ENCODE data around the gene RNF5. TPM values are rescaled to one million over a fixed set of nuclear protein-coding genes. Genes with fewer than 3 reads are reported as not detected.
"Not testable (repeated sequence)": the region's sequence is repeated elsewhere in the genome, so short reads cannot be mapped to it uniquely, and the experiment has no call there.

RNF5 gene
- total and polyA plus RNA-seq, 3 donors from 2014 or later = 67.1 to 79.0 (median 76.1) TPM

- H3K9me3 ChIP-seq = no peaks in the 10 kb centered on the region
- no peaks in the 10 kb centered on the region for H3K36me3 ChIP-seq (ENCODE audit: low read depth, missing control alignments)
- intact Hi-C loops (cut with DNase I; ENCODE audit: low total_unique reads) = no loop called here
- H3K4me3 ChIP-seq = no peak overlapping the region
- no peak for DNase-seq
- no peaks in the 10 kb centered on the region for H3K27me3 ChIP-seq
- H3K27ac ChIP-seq = no peak overlapping the region
- peaks cover 16% of the 10 kb centered on the region for H3K4me1 ChIP-seq
- TF ChIP-seq, protein P1, sequence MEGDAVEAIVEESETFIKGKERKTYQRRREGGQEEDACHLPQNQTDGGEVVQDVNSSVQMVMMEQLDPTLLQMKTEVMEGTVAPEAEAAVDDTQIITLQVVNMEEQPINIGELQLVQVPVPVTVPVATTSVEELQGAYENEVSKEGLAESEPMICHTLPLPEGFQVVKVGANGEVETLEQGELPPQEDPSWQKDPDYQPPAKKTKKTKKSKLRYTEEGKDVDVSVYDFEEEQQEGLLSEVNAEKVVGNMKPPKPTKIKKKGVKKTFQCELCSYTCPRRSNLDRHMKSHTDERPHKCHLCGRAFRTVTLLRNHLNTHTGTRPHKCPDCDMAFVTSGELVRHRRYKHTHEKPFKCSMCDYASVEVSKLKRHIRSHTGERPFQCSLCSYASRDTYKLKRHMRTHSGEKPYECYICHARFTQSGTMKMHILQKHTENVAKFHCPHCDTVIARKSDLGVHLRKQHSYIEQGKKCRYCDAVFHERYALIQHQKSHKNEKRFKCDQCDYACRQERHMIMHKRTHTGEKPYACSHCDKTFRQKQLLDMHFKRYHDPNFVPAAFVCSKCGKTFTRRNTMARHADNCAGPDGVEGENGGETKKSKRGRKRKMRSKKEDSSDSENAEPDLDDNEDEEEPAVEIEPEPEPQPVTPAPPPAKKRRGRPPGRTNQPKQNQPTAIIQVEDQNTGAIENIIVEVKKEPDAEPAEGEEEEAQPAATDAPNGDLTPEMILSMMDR (IDR thresholded peaks at IDR 0.05) = no peak
- TF ChIP-seq POLR2A (IDR thresholded peaks at IDR 0.05) = no peak
These were observed 46.1 kb upstream of the RNF5 start for GRCh38 chr6:32132110-32132509.

DNA sequence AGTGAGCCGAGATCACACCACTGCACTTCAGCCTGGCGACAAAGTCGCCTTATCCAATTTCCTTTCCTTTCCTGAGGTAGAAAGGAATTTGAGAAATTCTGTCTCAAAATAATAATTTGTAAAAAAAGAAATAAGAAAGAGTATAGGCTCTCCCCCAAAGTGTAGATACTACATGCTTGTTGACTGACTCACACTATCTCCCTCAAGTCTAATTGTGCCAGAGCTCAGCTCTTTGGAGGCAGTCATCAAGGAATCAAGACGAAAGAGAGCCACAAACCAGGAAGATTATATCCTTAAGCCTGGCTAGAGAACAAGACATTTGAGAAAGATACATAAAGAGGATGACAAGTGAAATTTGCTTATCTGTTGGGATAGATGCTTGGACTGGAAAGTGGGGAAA, 44.4 kb upstream of the RNF5 start:
- H3K27me3 ChIP-seq = no peaks in the 10 kb centered on the region

DNA sequence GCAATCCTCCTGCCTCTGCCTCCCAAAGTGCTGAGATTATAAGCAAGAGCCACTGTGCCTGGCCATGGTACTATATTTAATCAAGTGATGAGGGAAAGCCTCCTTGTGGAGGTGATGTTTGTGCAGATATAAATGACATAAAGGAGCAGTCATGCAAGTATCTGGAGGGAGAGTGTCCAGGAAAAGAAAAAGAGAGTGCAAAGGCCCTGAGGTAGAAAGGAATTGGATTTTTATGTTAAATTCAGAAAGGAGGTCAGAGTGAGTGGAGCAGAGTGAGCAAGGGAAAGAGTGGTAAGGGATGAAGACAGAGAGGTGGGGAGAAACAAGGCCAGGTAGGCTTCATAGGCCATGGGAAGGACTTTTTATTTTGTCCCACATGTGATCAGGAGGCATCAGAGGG, 40.8 kb upstream of the RNF5 start:
- H3K4me1 ChIP-seq = peaks cover 14% of the 10 kb centered on the region
- H3K27ac ChIP-seq = no peak overlapping the region
- no peaks in the 10 kb centered on the region for H3K9me3 ChIP-seq
- no peak for DNase-seq
- H3K27me3 ChIP-seq = no peaks in the 10 kb centered on the region
- intact Hi-C loops (cut with DNase I; ENCODE audit: low total_unique reads) = no loop called here
- H3K4me3 ChIP-seq = no peak overlapping the region
- no peak for TF ChIP-seq POLR2A (IDR thresholded peaks at IDR 0.05)
- TF ChIP-seq, protein P1 (IDR thresholded peaks at IDR 0.05) = no peak
- H3K36me3 ChIP-seq (ENCODE audit: low read depth, missing control alignments) = no peaks in the 10 kb centered on the region

More for the DNA sequence above, 44.4 kb upstream of the RNF5 start:
- intact Hi-C loops (cut with DNase I; ENCODE audit: low total_unique reads) = no loop called here
- Histone ChIP-seq H3K36me3 (ENCODE audit: low read depth, missing control alignments) (no peaks in the 10 kb centered on the region), H3K27ac (no peak overlapping the region), H3K4me1 (peaks cover 8% of the 10 kb centered on the region), H3K4me3 (no peak overlapping the region), H3K9me3 (no peaks in the 10 kb centered on the region)
- DNase-seq = no peak
- TF ChIP-seq, protein P1 (IDR thresholded peaks at IDR 0.05) = no peak
- TF ChIP-seq POLR2A (IDR thresholded peaks at IDR 0.05) = no peak
- 78 to 90% methylated on average over 4 of the region's 4 CpGs for WGBS, 2 donors

DNA sequence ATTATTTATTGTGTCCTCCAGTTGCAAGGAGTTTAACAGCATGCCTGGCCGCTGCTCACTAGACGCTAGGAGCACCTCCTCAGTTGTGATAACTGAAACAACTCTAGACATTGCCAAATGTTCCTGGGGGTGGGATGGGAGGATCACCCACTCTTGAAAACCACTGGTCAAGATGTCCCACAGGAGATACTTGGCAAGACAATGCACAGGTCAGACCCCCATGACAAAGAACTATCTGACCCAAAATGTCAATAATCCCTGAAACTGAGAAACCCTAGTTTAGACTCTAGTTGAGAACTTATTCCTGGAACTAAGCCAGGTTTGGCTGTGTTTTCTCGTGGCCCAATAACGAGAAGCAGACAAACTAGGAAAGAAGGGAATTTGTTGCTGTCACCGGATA, 38.6 kb upstream of the RNF5 start:
- TF ChIP-seq POLR2A (IDR thresholded peaks at IDR 0.05) = no peak
- TF ChIP-seq, protein P1 (IDR thresholded peaks at IDR 0.05) = no peak
- no peak for DNase-seq
- Histone ChIP-seq H3K4me3 (no peak overlapping the region), H3K9me3 (no peaks in the 10 kb centered on the region), H3K4me1 (peaks cover 14% of the 10 kb centered on the region), H3K27ac (peak overlapping the region in 1 of 2 donors; percentile 20), H3K27me3 (no peaks in the 10 kb centered on the region), H3K36me3 (ENCODE audit: low read depth, missing control alignments) (no peaks in the 10 kb centered on the region)
- intact Hi-C loops (cut with DNase I; ENCODE audit: low total_unique reads) = no loop called here
- WGBS, 2 donors = 43 to 46% methylated on average over 5 of the region's 5 CpGs

- DNase-seq = no peak
- Histone ChIP-seq H3K4me3 (no peak overlapping the region), H3K27ac (peak overlapping the region; percentile 20 to 37), H3K36me3 (ENCODE audit: low read depth, missing control alignments) (no peaks in the 10 kb centered on the region), H3K27me3 (no peaks in the 10 kb centered on the region), H3K9me3 (no peaks in the 10 kb centered on the region), H3K4me1 (peaks cover 14% of the 10 kb centered on the region)
- TF ChIP-seq POLR2A (IDR thresholded peaks at IDR 0.05) = no peak
- TF ChIP-seq, protein P1 (IDR thresholded peaks at IDR 0.05) = no peak
- 31 to 43% methylated on average over 5 of the region's 5 CpGs for WGBS, 2 donors
- intact Hi-C loops (cut with DNase I; ENCODE audit: low total_unique reads) = no loop called here
These were observed 37.7 kb upstream of the RNF5 start for GRCh38 chr6:32140420-32141046.

DNA sequence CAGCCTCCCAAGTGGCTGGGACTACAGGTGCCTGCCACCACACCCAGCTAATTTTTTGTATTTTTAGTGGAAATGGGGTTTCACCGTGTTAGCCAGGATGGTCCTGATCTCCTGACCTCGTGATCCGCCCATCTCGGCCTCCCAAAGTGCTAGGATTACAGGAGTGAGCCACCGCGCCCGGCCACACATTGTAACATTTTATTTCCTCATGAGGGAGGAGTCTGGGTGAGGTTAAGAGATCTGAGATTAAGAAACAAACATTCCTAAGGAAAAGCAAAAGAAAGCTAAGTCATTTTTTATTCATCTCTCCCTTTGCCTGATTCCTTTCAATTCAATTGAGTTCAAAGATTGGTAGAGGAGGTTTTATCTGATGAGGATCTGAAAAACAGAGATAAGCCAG, 34.0 kb upstream of the RNF5 start:
- intact Hi-C loops (cut with DNase I; ENCODE audit: low total_unique reads); H3K27me3 ChIP-seq; H3K9me3 ChIP-seq; H3K4me3 ChIP-seq; H3K36me3 ChIP-seq (ENCODE audit: low read depth, missing control alignments): not testable (repeated sequence)
- 53 to 56% methylated on average over 7 of the region's 7 CpGs for WGBS, 2 donors
- Histone ChIP-seq H3K27ac (peak overlapping the region in 1 of 2 donors; percentile 41), H3K4me1 (peaks cover 14% of the 10 kb centered on the region)
- DNase-seq = peak; percentile 74

All from testis (tissue), 3 donors.